Mammary epithelial cell (primary cell): ENCODE data around the gene COQ8B.

ENCODE experiments used
- CTCF ChIP-seq, 2 donors: IDR thresholded peaks in 1 of 2; conservative IDR thresholded peaks in 1 of 2; 2 replicates each; pipeline ENCODE4 v1.5.1; 2011 to 2012; ENCODE audit warnings: inconsistent platforms in 2 of 2, low read length in 2 of 2, mild to moderate bottlenecking in 2 of 2, control low read depth in 1 of 2, low read depth in 1 of 2; ENCODE audit not compliant: insufficient read depth in 1 of 2; ENCODE audit errors: extremely low read depth in 1 of 2
- EZH2 ChIP-seq: IDR thresholded peaks from 2 replicates; pipeline ENCODE4 v1.6.1; 2012; ENCODE audit warnings: low read length, inconsistent platforms, borderline replicate concordance

DNA sequence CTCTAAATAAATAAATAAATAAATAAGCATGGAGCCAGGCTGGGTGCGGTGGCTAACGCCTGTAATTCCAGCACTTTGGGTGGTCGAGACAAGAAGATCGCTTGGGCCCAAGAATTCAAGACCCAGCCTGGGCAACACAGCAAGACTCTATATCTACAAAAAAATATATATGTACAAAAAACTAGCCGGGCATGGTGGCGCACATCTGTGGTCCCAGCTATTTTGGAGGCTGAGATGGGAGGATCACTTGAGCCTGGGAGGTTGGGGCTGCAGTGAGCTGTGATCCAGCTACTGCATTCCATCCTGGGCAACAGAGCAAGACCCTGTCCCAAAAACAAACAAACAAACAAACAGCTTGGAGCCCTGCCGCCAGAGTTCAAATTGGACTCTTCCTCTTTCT is 30.9 kb upstream of the COQ8B start:
- no peak for TF ChIP-seq CTCF (conservative IDR thresholded peaks at IDR 0.05 in 1 of 2, IDR thresholded peaks at IDR 0.05 in 1 of 2; ENCODE audit: extremely low read depth in 1 of 2, insufficient read depth in 1 of 2, low read depth in 1 of 2, low read length in 2 of 2)
- no peak for TF ChIP-seq EZH2
